ENCODE measurements around the gene SDC4. TPM values are rescaled to one million over a fixed set of nuclear protein-coding genes. Genes with fewer than 3 reads are reported as not detected.

SDC4 gene
- total and polyA plus RNA-seq, 9 of the 15 experiments (the other 6 are each of a cell fraction or from before 2014, with no cell fraction given) = 2.1 to 10.7 (median 6.3) TPM

GRCh38 chr20:45293041-45294002 is 54.9 kb downstream of the SDC4 start (continued):
- no peak for TF ChIP-seq AFF4 (CRISPR knock-in tag; IDR thresholded peaks at IDR 0.05)
- TF ChIP-seq ETV5 (CRISPR knock-in tag; IDR thresholded peaks at IDR 0.05; ENCODE audit: low read depth) = no peak
- TF ChIP-seq NCOA6 (IDR thresholded peaks at IDR 0.05) = peak; percentile 94
- TF ChIP-seq THRAP3 (IDR thresholded peaks at IDR 0.05; ENCODE audit: borderline replicate concordance) = no peak
- no peak for TF ChIP-seq ZNF3 (CRISPR knock-in tag; IDR thresholded peaks at IDR 0.05)
- peak; percentile 68 for TF ChIP-seq TBP (optimal IDR thresholded peaks at IDR 0.05; ENCODE audit: low read depth, low read length)
- no peak for TF ChIP-seq FOXO4 (CRISPR knock-in tag; IDR thresholded peaks at IDR 0.05)
- no peak for TF ChIP-seq BMI1 (IDR thresholded peaks at IDR 0.05; ENCODE audit: low read length)
- no peak for TF ChIP-seq ELF2 (CRISPR knock-in tag; IDR thresholded peaks at IDR 0.05)
- no peak for TF ChIP-seq VEZF1 (CRISPR knock-in tag; IDR thresholded peaks at IDR 0.05)
- TF ChIP-seq SRF (CRISPR knock-in tag; IDR thresholded peaks at IDR 0.05) = no peak
- no peak for TF ChIP-seq ZNF644 (tag; IDR thresholded peaks at IDR 0.05; ENCODE audit: low read depth)
- no peak for TF ChIP-seq THAP12 (CRISPR knock-in tag; IDR thresholded peaks at IDR 0.05)
- no peak for TF ChIP-seq RHOXF2B (CRISPR knock-in tag; conservative IDR thresholded peaks at IDR 0.05)

Measured in K562 (cell line).